ENCODE measurements around the gene THSD7A. TPM values are rescaled to one million over a fixed set of nuclear protein-coding genes. Genes with fewer than 3 reads are reported as not detected.

Gene THSD7A
- total RNA-seq, 1 experiment from 2014 or later = 0.64 TPM

DNA sequence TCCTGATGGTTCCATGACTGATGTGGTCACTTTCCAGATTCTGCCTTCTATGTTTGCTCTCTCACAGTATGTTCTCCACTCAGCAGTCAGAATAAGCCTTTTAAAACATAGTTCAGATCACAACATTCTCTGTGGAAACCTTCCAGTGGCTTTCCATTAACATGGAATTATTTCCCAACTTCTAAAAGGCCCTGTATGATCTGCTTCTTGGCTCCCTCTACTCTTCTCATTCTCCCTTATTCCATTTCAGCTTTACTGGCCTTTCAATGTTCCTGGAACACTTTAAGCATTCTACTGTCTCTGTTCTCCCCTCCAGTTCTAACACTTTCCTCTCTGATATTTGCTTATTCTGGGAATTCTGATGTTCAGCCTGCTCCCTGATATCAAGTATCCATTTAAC is 325.6 kb downstream of the THSD7A start:
- no peak for DNase-seq (ENCODE audit: low spot score)
- Histone ChIP-seq H3K4me3 (ENCODE audit: low read depth, low read length, poor library complexity, severe bottlenecking) (no peak overlapping the region), H3K4me1 (ENCODE audit: insufficient read depth, low read length, poor library complexity, severe bottlenecking) (no peaks in the 10 kb centered on the region), H3K27ac (ENCODE audit: low read depth, low read length, poor library complexity, severe bottlenecking) (no peak overlapping the region), H3K36me3 (ENCODE audit: insufficient read depth, low read length, poor library complexity, severe bottlenecking) (no peaks in the 10 kb centered on the region), H3K9me3 (ENCODE audit: low read depth, low read length, poor library complexity, severe bottlenecking) (peaks cover 3% of the 10 kb centered on the region), H3K27me3 (replicated peaks; ENCODE audit: insufficient read depth, low read depth, low read length, poor library complexity) (no peaks in the 10 kb centered on the region)
- POLR2A ChIA-PET (ENCODE audit: low non-redundant PET) = no interaction called here
- CTCF ChIA-PET = no interaction called here
- BruUV-seq (replicated peaks) = no TSS peak
- TF ChIP-seq, protein P1, sequence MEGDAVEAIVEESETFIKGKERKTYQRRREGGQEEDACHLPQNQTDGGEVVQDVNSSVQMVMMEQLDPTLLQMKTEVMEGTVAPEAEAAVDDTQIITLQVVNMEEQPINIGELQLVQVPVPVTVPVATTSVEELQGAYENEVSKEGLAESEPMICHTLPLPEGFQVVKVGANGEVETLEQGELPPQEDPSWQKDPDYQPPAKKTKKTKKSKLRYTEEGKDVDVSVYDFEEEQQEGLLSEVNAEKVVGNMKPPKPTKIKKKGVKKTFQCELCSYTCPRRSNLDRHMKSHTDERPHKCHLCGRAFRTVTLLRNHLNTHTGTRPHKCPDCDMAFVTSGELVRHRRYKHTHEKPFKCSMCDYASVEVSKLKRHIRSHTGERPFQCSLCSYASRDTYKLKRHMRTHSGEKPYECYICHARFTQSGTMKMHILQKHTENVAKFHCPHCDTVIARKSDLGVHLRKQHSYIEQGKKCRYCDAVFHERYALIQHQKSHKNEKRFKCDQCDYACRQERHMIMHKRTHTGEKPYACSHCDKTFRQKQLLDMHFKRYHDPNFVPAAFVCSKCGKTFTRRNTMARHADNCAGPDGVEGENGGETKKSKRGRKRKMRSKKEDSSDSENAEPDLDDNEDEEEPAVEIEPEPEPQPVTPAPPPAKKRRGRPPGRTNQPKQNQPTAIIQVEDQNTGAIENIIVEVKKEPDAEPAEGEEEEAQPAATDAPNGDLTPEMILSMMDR (conservative IDR thresholded peaks at IDR 0.05; ENCODE audit: low read depth, low read length) = no peak
- TF ChIP-seq EZH2 (IDR thresholded peaks at IDR 0.05; ENCODE audit: borderline replicate concordance, low read depth, low read length, poor library complexity, severe bottlenecking) = no peak
- intact Hi-C loops (cut with micrococcal nuclease; ENCODE audit: unreplicated experiment) = no loop called here

DNA sequence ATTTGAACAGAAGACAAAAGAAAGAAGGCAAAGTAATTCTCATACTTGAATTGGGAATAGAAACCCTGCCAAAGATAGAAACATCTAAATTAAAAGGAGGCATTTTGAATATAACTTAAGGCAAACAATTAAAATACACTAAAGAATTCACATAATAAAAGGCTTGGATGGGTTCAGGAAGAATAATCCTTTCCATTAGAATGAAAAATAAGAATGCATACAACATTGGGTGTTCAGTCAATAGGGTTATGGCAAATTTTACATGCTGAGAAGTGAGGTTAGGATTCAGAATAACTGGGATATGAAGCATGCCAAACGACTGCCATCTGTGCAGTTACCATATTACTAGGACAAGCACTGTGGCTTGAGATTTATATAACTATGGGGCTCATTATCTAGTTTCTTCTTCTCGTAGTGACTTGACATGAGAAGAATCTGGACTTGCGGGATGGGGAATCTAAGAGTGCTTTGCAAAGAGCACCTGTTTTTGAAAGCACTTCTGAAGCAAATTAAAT is 326.5 kb downstream of the THSD7A start:
- no peaks in the 10 kb centered on the region for H3K36me3 ChIP-seq (ENCODE audit: insufficient read depth, low read length, poor library complexity, severe bottlenecking)
- H3K27ac ChIP-seq (ENCODE audit: low read depth, low read length, poor library complexity, severe bottlenecking) = no peak overlapping the region
- no peak overlapping the region for H3K4me3 ChIP-seq (ENCODE audit: low read depth, low read length, poor library complexity, severe bottlenecking)
- ChIA-PET POLR2A (ENCODE audit: low non-redundant PET) (no interaction called here), CTCF (no interaction called here)
- H3K4me1 ChIP-seq (ENCODE audit: insufficient read depth, low read length, poor library complexity, severe bottlenecking) = no peaks in the 10 kb centered on the region
- TF ChIP-seq EZH2 (IDR thresholded peaks at IDR 0.05; ENCODE audit: borderline replicate concordance, low read depth, low read length, poor library complexity, severe bottlenecking) = no peak
- no peaks in the 10 kb centered on the region for H3K27me3 ChIP-seq (replicated peaks; ENCODE audit: insufficient read depth, low read depth, low read length, poor library complexity)
- intact Hi-C loops (cut with micrococcal nuclease; ENCODE audit: unreplicated experiment) = no loop called here
- BruUV-seq (replicated peaks) = no TSS peak
- peaks cover 8% of the 10 kb centered on the region for H3K9me3 ChIP-seq (ENCODE audit: low read depth, low read length, poor library complexity, severe bottlenecking)
- no peak for DNase-seq (ENCODE audit: low spot score)

DNA sequence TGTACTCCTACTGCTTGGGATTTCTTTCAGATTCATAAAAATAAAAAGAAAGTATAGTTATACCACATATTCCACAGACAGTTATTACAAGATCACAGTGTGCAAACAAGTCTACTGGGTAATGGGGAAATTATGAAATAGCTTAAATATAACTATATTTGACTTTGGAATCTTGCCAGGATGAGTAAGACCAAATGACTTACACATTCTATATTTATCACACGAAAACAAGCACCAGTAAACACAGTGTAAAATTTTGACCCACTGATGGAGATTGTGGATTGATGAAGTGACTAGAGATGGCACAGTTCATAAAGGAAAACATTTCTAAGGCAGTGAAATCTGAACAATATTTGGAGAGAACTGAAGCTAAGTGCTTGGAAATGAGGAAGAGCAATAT is 339.7 kb downstream of the THSD7A start:
- Histone ChIP-seq H3K36me3 (ENCODE audit: insufficient read depth, low read length, poor library complexity, severe bottlenecking) (no peaks in the 10 kb centered on the region), H3K4me3 (ENCODE audit: low read depth, low read length, poor library complexity, severe bottlenecking) (no peak overlapping the region), H3K9me3 (ENCODE audit: low read depth, low read length, poor library complexity, severe bottlenecking) (no peaks in the 10 kb centered on the region), H3K27ac (ENCODE audit: low read depth, low read length, poor library complexity, severe bottlenecking) (no peak overlapping the region), H3K4me1 (ENCODE audit: insufficient read depth, low read length, poor library complexity, severe bottlenecking) (no peaks in the 10 kb centered on the region), H3K27me3 (replicated peaks; ENCODE audit: insufficient read depth, low read depth, low read length, poor library complexity) (no peaks in the 10 kb centered on the region)
- TF ChIP-seq, protein P1 (conservative IDR thresholded peaks at IDR 0.05; ENCODE audit: low read depth, low read length) = no peak
- no peak for TF ChIP-seq EZH2 (IDR thresholded peaks at IDR 0.05; ENCODE audit: borderline replicate concordance, low read depth, low read length, poor library complexity, severe bottlenecking)
- no peak for DNase-seq (ENCODE audit: low spot score)
- no TSS peak for BruUV-seq (replicated peaks)
- CTCF ChIA-PET = no interaction called here
- POLR2A ChIA-PET (ENCODE audit: low non-redundant PET) = no interaction called here
- intact Hi-C loops (cut with micrococcal nuclease; ENCODE audit: unreplicated experiment) = loop anchor here (5.0 kb wide), 1 partner anchor 65 kb away; no protein-coding TSS in a partner anchor

DNA sequence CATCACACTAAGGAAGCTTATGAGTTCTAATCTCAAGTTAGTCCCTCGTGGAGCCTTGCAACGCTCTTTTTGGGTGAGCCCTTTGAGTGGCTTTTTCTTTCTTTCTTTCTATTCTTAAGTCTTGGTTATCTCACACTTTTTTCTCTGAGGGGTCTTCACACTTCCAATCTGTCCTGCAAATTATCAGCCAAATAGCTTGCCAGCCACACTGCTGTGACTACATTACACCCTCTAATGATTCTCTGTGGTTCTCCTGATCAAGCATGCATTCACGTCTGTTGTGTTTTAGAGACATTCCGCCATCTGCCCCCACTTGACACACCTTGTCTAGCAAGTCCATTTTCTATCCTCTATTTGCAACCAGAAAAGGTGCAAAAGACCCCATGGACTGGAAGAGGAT is 340.2 kb downstream of the THSD7A start:
- CTCF ChIA-PET = no interaction called here
- BruUV-seq (replicated peaks) = no TSS peak
- TF ChIP-seq, protein P1 (conservative IDR thresholded peaks at IDR 0.05; ENCODE audit: low read depth, low read length) = no peak
- TF ChIP-seq EZH2 (IDR thresholded peaks at IDR 0.05; ENCODE audit: borderline replicate concordance, low read depth, low read length, poor library complexity, severe bottlenecking) = no peak
- no peak overlapping the region for H3K4me3 ChIP-seq (ENCODE audit: low read depth, low read length, poor library complexity, severe bottlenecking)
- no peaks in the 10 kb centered on the region for H3K4me1 ChIP-seq (ENCODE audit: insufficient read depth, low read length, poor library complexity, severe bottlenecking)
- intact Hi-C loops (cut with micrococcal nuclease; ENCODE audit: unreplicated experiment) = loop anchor here (5.0 kb wide), 1 partner anchor 65 kb away; no protein-coding TSS in a partner anchor
- no peak for DNase-seq (ENCODE audit: low spot score)
- POLR2A ChIA-PET (ENCODE audit: low non-redundant PET) = no interaction called here
- no peak overlapping the region for H3K27ac ChIP-seq (ENCODE audit: low read depth, low read length, poor library complexity, severe bottlenecking)
- no peaks in the 10 kb centered on the region for H3K36me3 ChIP-seq (ENCODE audit: insufficient read depth, low read length, poor library complexity, severe bottlenecking)
- no peaks in the 10 kb centered on the region for H3K9me3 ChIP-seq (ENCODE audit: low read depth, low read length, poor library complexity, severe bottlenecking)
- H3K27me3 ChIP-seq (replicated peaks; ENCODE audit: insufficient read depth, low read depth, low read length, poor library complexity) = no peaks in the 10 kb centered on the region
